Measurements from ENCODE around the gene PRKAG2.

The PRKAG2 gene

GRCh38 chr7:151637781-151638261 lies 239.1 kb downstream of the PRKAG2 start:
- peak; percentile 95 for DNase-seq

- DNase-seq, result no peak
Measured at GRCh38 chr7:151634643-151635042, 242.3 kb downstream of the PRKAG2 start.

GRCh38 chr7:151633516-151633812 lies 243.5 kb downstream of the PRKAG2 start:
- DNase-seq, result no peak

- no peak for DNase-seq
Measured at GRCh38 chr7:151632750-151633515, 244.0 kb downstream of the PRKAG2 start.

- DNase-seq, result peak; percentile 82
Measured at GRCh38 chr7:151631953-151632749, 244.8 kb downstream of the PRKAG2 start.

GRCh38 chr7:151631570-151631952 lies 245.4 kb downstream of the PRKAG2 start:
- no peak for DNase-seq

- no peak for DNase-seq
Measured at GRCh38 chr7:151630851-151631569, 245.9 kb downstream of the PRKAG2 start.

GRCh38 chr7:151630358-151630757 lies 246.6 kb downstream of the PRKAG2 start:
- no peak for DNase-seq

- no peak for DNase-seq
Measured at GRCh38 chr7:151629713-151630272, 247.1 kb downstream of the PRKAG2 start.

GRCh38 chr7:151628846-151629604 lies 247.9 kb downstream of the PRKAG2 start:
- DNase-seq, result no peak

- no peak for DNase-seq
Measured at GRCh38 chr7:151626422-151627115, 250.3 kb downstream of the PRKAG2 start.

GRCh38 chr7:151625606-151626005 lies 251.3 kb downstream of the PRKAG2 start:
- no peak for DNase-seq

GRCh38 chr7:151624246-151624928 lies 252.5 kb downstream of the PRKAG2 start:
- no peak for DNase-seq

- DNase-seq, result peak; percentile 67
Measured at GRCh38 chr7:151623766-151624165, 253.1 kb downstream of the PRKAG2 start.

- no peak for DNase-seq
Measured at GRCh38 chr7:151621961-151622360, 255.0 kb downstream of the PRKAG2 start.

- DNase-seq, result no peak
Measured at GRCh38 chr7:151616443-151617213, 260.3 kb downstream of the PRKAG2 start.

- DNase-seq, result no peak
Measured at GRCh38 chr7:151615784-151616183, 261.1 kb downstream of the PRKAG2 start.

- no peak for DNase-seq
Measured at GRCh38 chr7:151615058-151615457, 261.9 kb downstream of the PRKAG2 start.

- DNase-seq, result no peak
Measured at GRCh38 chr7:151614019-151614418, 262.9 kb downstream of the PRKAG2 start.

GRCh38 chr7:151611878-151612277 lies 265.0 kb downstream of the PRKAG2 start:
- no peak for DNase-seq

Data from fibroblast of skin of abdomen (primary cell).